ENCODE measurements around the gene GPN2. TPM values are rescaled to one million over a fixed set of nuclear protein-coding genes. Genes with fewer than 3 reads are reported as not detected.
A peak's percentile ranks its signal among the peaks of the same experiment; 100 is the strongest.

GPN2 gene
- total RNA-seq, 2 donors from 2014 or later: 32.4 to 36.2 TPM

- H3K9me3 ChIP-seq: no peaks in the 10 kb centered on the region
- peaks cover 6% of the 10 kb centered on the region for H3K4me1 ChIP-seq
- no peak overlapping the region for H3K27ac ChIP-seq
- no peak overlapping the region for H3K4me3 ChIP-seq
- peak overlapping the region; percentile 14 to 31 for H3K9ac ChIP-seq (ENCODE audit: low read depth in 2 of 2, low read length in 2 of 2)
- intact Hi-C loops (cut with DNase I): no loop called here
- no peaks in the 10 kb centered on the region for H3K36me3 ChIP-seq
- H3K27me3 ChIP-seq: no peaks in the 10 kb centered on the region
- no peak for TF ChIP-seq CTCF (IDR thresholded peaks at IDR 0.05)
- DNase-seq: no peak
These were observed 57.7 kb downstream of the GPN2 start for GRCh38 chr1:26832249-26832960.

DNA sequence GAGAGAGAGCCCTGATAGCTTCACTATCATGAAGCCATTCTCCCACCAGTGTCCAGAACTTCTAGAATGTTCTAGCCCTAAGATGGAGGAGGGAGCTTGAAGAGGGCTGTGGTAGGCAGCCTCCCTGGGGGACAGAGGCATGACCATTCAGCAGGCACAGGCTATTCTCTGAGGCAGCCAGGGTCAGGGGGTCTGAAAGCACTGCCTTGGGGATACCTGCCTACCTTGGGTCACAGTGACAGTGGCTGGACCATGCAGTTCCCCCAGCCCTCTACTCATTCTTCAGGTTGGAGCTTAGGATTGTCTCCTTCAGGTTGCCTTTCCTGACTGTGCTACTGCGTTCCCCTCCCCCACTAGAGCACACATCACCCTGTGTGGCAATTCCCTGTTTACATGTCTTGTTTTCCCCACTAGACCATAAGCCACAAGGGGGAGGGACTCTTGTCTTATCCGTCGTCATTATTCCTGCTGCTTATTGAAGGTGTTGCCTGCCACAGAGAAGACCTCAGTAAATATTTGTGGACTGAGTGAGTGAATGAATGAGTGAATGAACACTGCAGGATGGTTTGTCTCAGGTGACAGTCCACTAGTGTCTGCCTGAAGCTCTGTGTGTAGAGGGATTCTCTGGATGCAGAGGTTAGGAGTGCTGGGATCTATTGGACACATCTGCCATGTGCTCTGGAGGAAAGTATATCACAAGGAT lies 58.4 kb downstream of the GPN2 start:
- H3K9ac ChIP-seq (ENCODE audit: low read depth in 2 of 2, low read length in 2 of 2): peak overlapping the region in 1 of 2 donors; percentile 21
- no peak for TF ChIP-seq CTCF (IDR thresholded peaks at IDR 0.05)
- H3K4me1 ChIP-seq: peaks cover 6% of the 10 kb centered on the region
- H3K9me3 ChIP-seq: no peaks in the 10 kb centered on the region
- H3K27me3 ChIP-seq: no peaks in the 10 kb centered on the region
- H3K4me3 ChIP-seq: no peak overlapping the region
- H3K36me3 ChIP-seq: no peaks in the 10 kb centered on the region
- DNase-seq: no peak
- no peak overlapping the region for H3K27ac ChIP-seq
- intact Hi-C loops (cut with DNase I): no loop called here

- intact Hi-C loops (cut with DNase I): no loop called here
- H3K9me3 ChIP-seq: no peaks in the 10 kb centered on the region
- TF ChIP-seq CTCF (IDR thresholded peaks at IDR 0.05): no peak
- no peak overlapping the region for H3K4me3 ChIP-seq
- no peaks in the 10 kb centered on the region for H3K27me3 ChIP-seq
- peaks cover 7% of the 10 kb centered on the region for H3K4me1 ChIP-seq
- H3K36me3 ChIP-seq: no peaks in the 10 kb centered on the region
- H3K9ac ChIP-seq (ENCODE audit: low read depth in 2 of 2, low read length in 2 of 2): no peak overlapping the region
- no peak overlapping the region for H3K27ac ChIP-seq
- no peak for DNase-seq
These were observed 59.0 kb downstream of the GPN2 start for GRCh38 chr1:26831059-26831458.

- no peaks in the 10 kb centered on the region for H3K36me3 ChIP-seq
- H3K27me3 ChIP-seq: no peaks in the 10 kb centered on the region
- H3K9me3 ChIP-seq: no peaks in the 10 kb centered on the region
- H3K9ac ChIP-seq (ENCODE audit: low read depth in 2 of 2, low read length in 2 of 2): peak overlapping the region in 1 of 2 donors; percentile 30
- intact Hi-C loops (cut with DNase I): no loop called here
- no peak overlapping the region for H3K4me3 ChIP-seq
- H3K4me1 ChIP-seq: peaks cover 14% of the 10 kb centered on the region
- no peak for TF ChIP-seq CTCF (IDR thresholded peaks at IDR 0.05)
- no peak for DNase-seq
- H3K27ac ChIP-seq: no peak overlapping the region
These were observed 60.7 kb downstream of the GPN2 start for GRCh38 chr1:26829184-26829911.

DNA sequence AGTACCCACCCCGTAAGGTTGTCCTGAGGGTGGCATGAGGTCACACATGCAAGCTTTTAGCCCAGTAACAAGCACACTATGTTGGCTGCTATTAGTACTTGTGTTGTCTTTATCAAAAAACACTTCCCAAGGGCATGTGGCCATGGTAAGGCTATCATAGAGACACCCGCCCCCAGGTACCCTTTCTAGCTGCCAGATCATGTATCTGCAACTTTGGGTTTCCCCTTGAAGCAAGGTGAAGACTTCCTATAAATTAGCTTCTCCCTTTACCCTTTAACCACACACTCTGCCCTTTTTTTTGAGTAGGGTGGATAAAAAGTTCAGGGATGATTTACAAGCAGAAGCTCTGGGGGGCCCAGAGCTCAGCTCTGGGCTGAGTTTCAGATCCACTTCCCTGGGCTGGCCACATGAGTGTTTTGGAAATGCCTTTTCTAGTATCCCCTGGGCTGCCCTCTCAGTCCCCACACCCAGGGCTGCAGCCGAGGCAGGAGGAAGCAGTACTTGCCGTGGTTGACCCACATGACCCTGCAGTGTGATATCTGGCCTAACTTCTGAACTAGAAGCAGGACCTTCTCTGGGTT lies 61.6 kb downstream of the GPN2 start:
- Histone ChIP-seq H3K4me3 (no peak overlapping the region), H3K27ac (no peak overlapping the region), H3K4me1 (peaks cover 14% of the 10 kb centered on the region), H3K27me3 (no peaks in the 10 kb centered on the region), H3K9me3 (no peaks in the 10 kb centered on the region), H3K9ac (ENCODE audit: low read depth in 2 of 2, low read length in 2 of 2) (peak overlapping the region in 1 of 2 donors; percentile 30), H3K36me3 (no peaks in the 10 kb centered on the region)
- TF ChIP-seq CTCF (IDR thresholded peaks at IDR 0.05): no peak
- DNase-seq: peak; percentile 33
- intact Hi-C loops (cut with DNase I): no loop called here

Measured in colonic mucosa (tissue), 4 donors.